NCI-H146 treated with DMSO at 0.1 percent for 48 hours (cell line): Measurements from ENCODE around the gene PDZK1.
A peak's percentile ranks its signal among the peaks of the same experiment; 100 is the strongest.
"Not testable (repeated sequence)": the region's sequence is repeated elsewhere in the genome, so short reads cannot be mapped to it uniquely, and the experiment has no call there.

ENCODE experiments used
- DNase-seq: peaks from one replicate; lab custom pipeline; 2025; ENCODE audit not compliant: unreplicated experiment; lab: John Stamatoyannopoulos, UW

PDZK1 gene

DNA sequence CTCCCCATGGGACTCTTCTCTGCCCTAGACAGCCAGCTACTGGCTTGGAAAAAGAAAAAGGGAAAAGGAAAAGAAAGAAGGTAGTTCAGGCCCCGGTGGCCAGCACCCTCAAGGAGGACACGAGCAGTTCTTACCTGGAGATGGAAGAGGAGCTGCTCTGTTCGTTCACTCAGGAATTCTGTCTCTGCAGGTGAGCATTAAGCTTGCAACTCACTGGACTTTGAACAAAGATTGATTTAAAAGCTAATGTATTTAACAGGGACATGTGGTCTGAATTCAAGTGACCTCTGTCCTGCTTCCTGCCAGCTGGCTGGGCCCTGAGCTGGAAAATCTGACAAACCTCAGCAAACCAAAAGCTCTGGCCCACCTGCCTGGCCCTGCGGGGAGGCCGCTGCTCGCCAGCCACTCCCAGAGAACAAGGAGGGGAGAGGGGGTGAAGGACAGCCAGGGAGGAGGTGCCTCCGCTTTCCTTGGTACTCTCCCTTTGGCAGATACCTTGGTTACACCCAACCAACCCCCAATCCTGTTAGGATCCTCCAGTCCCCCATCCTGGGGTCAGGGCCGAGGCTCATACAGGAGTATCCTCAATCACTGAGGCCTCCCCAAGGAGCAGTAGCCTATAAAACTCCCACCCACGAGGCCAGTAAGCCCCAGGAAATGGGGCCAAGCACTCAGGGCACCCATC lies at the start of gene PDZK1:
PDZK1 (minus strand) TSS at position 186 of the 685 bp plus-strand sequence. CDS start 19,347 bp downstream, outside the sequence.
- peak; percentile 46 for DNase-seq

DNA sequence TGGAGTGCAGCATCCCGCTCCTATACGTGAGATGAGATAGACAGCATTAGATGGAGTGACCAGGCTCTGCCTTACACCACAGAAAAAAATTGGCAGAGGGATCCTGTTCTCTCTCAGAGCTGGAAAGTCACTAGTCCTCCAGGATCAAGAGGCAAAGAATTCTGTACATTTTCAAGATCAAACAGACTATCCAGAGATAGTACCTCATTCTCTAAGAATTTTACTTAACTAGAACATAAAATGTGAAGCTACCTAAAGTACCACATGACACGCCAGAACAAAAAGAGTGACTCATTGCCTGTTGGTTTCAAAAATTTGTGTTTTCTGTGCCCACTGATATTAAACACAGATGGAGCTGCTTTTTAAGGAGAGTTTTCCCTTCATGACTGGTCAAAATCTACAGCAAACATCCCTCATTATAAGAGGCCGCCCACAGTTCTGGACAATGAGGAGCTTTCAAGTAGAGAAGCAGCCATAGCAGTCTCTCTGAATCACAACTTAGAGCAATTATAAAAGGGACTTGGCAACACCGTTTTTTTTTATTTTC lies 44.4 kb upstream of the PDZK1 start:
- DNase-seq: no peak

DNA sequence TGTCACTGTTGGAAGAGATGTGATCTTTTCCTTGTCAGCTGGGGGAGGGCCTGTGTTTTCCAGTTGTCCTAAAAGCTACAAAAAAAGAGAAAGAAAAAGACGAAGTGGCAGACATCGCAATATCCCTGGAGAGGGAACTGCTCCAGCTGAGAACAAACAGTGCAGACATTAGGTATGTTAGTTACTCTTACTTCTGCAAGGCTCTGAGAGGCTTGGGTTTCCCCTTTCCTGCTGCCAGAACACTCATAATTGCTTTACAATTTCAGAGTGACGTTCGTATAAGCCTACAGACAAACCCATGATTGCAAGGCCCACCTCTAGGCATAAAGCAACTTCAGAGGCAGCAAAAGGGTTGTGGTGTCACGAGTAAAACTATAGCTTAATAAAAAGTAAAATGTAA lies 43.3 kb upstream of the PDZK1 start:
- no peak for DNase-seq

DNA sequence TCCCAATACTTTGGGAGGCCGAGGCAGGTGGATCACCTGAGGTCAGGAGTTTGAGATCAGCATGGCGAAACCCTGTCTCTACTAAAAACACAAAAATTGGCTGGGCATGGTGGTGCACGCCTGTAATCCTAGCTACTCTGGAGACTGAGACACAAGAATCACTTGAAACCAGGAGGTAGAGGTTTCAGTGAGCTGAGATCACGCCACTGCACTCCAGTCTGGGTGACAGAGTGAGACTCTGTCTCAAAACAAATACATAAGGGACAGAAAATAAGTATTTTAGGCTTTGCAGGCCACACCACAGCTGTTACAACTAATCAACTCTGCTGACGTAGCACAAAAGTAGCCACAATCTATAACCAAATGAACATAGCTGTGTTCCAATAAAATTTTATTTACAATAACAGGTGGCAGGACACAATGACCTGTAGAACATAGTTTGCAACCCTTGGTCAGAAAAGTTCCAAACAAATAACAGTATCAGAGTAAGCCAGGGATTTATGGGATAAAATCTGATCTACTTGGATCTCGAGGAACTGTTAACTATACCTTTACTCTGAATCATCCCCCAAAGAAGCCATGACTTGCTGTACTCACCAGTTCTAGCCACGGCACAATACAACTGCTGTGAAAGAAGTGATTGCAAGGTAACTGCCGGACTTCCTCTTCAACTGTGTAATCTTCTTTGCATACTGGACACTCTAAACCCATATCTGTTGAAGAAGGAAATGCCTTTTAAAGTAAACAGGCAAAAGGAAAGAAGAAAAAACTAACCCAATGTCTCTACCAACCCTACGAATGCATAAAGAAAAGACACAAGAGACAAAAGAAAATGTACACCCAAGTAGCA lies 40.5 kb upstream of the PDZK1 start:
- no peak for DNase-seq

DNA sequence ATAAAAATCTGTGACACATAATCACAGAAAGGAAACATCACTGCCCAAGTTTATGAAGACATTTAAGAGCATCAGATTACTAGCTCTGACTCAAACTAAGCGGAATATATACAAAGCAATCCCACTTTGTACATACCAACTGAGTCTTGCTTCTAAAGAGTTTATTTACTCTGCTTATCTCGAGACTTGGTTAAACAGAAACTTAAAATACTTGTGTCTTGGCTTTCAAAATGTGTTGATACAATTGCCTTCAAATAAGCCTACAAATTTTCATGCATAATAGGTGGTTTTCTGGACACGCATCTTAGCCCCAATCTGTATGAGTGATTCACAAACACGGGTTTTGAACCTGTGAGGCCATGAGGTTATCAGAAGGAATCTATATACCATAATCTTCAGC lies 33.1 kb upstream of the PDZK1 start:
- DNase-seq: no peak

DNA sequence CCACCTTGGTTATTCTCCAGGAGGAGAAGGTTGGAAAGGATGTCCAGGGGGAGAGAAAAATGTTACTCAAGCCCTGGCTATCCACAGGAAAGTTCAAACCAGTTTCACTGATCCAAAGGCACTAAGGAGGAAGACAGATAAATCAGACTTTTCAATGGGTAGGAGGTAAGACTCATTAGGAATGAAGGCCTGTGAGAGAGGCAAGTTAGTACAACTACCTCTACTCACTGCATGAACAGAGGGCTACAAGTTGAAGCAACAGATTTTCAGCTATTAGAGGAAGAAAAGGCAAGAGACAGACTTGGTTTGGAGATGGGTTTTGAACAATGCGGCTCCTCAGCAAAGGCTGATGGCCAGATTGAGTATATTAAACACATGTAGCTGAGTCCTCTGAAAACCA lies 29.0 kb upstream of the PDZK1 start:
- no peak for DNase-seq

DNA sequence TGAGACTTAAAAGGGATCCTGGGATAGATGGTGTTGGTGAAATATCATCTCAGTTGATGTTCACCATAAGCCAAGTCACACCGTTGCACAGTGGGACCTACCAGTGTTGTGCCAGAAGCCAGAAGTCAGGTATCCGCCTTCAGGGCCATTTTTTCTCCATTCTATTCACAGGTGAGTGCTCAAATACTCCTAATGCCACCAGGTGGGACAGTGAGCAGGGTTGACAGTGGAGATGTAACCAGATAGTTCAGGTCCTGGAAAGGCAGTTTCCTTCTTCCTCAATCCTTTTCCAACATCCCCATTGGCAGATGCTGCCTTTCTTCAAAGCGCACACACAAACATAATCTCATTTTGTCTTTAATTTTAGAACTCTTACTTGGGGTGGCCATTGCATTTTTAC lies 23.7 kb upstream of the PDZK1 start:
- DNase-seq: no peak

DNA sequence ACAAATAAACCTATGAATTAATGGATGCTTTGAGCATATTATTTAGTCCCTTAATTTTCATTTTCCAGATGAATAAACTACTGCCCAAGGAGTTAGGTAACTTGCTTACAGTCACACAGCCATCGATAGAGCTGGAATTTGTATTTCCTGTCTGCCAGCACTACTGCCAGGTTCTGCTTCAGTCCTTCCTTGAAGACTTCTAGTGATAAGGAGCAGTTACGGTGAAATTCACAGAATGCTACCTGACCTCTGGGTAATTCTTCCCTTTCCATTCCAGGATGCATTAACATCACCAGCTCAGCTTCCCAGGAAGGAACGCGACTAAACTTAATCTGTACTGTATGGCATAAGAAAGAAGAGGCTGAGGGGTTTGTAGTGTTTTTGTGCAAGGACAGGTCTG lies 23.3 kb upstream of the PDZK1 start:
- DNase-seq: no peak

DNA sequence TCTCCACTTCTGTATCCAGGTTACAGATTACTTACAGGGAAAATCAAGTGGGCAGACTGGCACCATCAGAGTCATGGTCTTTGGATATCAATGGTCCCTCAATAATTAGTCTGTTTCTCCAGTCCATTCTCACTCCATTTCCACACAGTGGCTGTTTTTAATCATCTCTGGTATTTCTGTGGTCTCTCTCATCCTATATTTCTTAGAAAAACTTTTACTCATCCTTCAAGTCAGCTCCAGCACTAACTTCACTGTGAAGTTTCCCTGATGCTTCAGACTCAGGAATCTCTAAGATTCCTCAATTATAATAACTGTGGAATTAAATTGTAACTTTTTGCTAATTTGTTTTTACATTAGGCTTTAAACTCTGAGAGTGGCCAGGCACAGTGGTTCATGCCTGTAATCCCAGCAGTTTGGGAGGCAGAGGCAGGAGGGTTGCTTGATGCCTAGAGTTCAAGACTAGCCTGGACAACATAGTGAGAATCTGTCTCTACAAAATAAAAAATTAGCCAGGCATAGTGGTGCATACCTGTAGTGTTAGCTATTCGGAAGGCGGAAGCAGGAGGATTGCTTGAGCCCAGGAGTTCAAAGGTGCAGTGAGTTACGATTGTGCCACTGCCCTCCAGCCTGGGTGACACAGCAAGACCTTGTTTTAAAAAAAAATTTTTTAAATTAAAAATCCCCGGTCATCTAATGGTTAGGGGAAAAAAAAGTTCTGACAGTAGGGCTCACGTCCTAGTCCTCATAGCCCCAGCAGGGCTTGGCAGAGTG lies 22.7 kb upstream of the PDZK1 start:
- DNase-seq: no peak

DNA sequence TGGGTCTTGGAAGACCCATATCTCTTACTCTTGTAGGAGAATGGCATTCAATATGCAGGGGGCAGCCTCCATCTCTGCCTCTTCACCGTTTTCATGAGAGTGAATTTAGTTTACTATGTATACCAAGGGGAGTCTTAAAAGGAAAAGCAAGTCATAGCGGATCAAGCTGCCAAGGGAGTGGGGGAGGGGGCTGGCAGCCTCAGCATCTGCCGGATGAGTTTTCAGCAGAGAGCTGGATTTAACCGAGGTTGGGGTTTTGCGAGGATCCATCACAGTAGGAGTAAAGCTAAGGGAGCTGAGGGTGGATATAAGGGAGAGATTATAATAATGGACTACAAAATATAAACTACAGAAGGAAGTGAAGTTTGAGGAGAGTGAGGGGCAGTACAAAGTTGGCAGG lies 22.0 kb upstream of the PDZK1 start:
- no peak for DNase-seq

DNA sequence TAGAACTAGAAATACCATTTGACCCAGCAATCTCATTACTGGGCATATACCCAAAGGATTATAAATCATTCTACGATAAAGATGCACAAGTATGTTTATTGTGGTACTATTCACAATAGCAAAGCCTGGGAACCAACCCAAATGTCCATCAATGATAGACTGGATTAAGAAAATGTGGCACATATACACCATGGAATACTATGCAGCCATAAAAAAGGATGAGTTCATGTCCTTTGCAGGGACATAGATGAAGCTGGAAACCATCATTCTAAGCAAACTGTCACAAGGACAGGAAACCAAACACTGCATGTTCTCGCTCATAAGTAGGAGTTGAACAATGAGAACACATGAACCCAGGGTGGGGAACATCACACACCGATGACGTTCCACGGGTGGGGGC lies 19.0 kb upstream of the PDZK1 start:
- DNase-seq: not testable (repeated sequence)

DNA sequence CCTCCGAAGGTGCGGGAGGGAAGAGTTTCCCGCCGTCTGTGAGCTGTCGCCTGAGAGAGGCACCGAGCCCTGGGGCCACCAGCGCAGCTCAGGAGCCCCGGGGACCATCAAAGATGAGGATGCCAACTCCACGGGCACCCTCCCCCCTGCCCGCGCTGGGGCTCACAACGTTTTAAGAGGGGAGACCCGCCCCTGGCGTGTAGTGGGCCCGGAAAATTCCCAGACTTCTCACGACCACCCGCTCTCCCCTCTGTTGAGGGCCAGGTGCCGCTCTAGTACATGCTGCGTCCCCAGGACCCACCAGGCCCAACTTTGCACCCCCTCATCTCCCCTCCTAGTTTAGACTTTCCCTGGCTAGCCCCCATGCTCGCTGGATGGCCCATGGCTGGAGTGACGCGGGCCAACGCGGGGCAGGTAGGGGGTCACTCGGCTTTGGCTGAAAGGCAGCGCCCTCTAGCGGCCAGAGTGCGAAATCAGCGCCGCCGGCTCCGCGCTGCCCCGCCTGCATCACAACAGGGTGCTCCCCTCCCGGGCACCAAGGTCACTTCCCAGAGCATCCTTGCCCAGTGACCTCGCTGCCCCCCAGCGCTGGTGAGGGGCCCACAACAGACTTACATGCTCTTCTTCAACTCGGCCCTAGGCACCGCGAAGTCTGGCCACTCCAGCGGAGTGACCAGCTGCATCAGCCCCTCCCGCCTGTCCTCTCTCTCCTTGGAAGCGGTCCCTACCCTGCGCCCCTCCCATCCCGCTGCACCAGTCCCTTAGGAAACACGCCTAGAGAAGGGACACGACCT lies 13.9 kb upstream of the PDZK1 start:
- peak; percentile 20 for DNase-seq

DNA sequence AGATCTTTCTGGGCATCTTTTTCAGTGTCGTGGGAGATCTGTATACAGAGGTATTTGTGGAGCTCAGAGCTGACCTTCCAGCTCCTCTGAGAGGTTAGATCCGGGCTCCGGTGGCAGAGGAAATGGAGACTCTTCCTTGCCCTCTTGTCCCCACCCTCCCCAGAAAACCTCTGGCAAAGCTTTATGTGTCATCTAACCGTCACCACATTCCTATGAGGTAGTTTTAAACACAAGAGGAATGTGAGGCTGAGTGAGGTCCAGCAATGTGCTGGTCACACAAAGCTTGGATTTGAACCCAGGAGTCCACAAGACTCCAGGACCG lies 13.3 kb upstream of the PDZK1 start:
- DNase-seq: no peak

DNA sequence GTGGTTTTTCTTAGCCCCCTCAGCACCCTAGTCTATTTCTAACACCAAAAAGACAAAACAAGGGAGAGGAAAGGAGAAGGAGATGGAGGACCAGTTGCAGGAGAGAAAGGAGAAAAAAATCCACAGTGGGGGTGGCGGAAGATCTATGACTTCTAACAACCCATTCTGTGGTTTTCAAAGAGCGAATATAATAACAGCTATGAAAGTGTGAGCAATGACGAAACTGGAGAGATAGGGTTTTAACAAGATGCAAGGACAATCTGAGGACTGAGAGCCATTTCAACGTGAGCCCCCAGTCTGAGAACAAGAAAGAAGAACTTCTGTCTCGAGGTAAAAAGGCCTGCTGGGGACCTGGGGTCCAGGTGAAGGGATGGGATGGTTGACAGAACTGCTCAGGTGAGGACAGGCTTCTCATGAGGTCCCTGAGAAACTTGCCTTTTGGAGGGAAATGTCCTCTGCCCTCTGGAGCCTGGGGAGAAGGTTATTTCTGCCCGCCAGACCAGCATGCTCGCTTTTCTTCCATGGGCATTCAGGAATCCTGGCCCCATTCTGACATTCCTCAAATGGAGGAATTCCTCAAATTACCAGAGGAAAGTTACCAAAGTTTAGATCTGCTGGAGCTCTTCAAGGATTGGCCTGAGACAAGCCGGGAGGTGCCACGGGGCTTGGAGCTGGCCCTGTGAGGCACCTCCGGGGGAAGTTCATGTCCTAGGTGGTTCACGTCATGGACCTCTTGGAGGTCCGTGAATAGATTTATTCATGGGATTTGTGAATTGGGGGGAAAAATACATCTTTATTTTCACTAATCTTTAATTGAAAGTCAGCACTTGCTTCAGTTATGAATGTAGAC lies 12.3 kb upstream of the PDZK1 start, which contains the start of gene CD160:
CD160 (plus strand) TSS at position 270 of the 850 bp plus-strand sequence. CDS start 8,829 bp downstream, outside the sequence.
- DNase-seq: no peak

DNA sequence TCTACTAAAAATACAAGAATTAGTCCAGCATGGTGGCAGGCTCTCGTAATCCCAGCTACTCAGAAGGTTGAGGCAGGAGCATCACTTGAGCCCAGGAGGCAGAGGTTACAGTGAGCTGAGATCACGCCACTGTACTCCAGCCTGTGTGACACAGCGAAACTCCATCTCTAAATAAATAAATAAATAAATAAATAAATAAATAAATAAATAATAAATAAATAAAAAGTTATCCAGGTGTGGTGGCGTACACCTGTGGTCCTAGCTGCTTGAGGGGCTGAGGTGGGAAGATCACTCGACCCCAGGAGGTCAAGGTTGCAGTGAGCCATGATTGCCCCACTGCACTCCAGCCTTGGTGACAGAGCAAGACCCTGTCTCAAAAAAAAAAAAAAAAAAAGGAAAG lies 11.3 kb upstream of the PDZK1 start:
- not testable (repeated sequence) for DNase-seq

DNA sequence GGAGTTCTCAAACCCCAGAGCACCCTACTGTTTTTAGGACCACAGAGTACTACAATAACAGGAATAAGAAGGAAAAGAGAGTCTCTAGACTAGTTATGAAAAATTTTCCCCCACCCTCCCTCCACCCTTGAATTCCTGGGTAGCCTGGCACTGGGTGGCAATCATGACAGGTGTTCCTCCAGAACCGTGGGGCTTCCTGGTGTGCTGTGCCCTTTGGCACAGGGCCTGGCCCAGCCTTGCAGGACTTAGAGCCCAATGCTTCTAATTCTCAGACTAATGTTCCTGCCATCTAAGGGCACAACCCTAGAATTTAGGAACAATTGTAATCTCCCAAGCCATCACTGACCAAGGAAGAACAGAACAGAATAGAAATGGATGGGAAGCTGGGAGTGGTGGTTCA lies 10.7 kb upstream of the PDZK1 start:
- DNase-seq: no peak

DNA sequence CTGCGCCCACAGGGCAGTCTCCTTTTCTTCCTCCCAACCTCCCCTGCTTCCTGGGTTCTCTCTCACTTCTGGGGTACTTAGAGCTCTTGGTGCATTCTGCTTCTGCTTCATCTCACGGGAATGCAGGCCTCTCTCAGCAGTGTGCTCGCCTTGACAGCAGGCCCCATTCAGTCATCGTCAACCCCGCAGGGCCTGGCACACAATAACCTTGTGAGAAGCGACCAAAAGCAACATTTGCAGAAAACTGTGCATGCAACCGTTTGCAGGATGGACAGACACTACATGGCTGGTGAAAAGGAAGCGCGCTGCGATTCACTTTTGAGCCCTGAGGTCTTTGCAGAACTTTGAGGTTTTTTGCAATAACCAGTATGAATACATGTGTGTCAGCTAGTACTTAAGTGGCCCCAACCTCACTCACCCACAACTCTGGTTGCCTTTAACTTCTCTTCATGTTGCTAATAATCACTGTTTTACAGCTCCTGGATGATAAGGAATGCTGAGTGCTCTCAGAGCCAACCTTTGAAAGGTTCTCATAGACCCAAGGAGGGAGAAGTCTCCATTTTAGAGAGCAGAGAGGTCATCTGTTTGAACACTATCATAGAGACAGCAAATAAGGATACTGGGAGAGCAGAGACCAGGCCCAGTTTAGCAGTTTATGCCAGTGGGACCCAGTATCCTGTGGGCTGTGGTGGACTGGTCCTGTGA lies 9.6 kb upstream of the PDZK1 start:
- DNase-seq: no peak

DNA sequence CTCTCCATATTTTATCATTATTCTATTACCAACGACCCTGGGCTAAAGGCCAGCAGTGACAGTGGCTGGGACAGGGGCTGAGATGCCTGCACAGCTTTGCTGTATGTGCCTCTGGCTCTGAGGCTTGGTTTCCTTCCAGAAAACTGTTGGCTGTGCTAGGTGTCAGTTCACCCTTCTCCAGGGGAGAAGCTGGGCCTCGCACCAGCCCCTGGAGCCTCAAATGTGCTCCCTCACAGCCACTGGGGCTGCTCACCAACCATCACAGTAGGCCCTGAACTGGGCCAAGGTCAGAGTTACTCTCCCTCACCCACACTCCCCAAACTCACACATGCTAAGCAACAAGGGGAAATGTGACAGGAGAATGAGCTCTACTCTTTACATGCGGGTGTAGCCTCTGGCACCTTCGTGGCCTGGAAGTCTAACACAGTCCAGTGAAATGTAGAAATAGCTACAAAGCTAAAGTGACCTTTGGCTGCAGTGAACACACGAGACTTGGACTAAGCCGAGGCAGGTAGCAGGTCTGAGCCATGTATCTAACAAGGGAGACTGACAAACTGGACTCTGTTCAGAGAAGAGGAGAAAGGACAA lies 7.5 kb upstream of the PDZK1 start:
- no peak for DNase-seq

DNA sequence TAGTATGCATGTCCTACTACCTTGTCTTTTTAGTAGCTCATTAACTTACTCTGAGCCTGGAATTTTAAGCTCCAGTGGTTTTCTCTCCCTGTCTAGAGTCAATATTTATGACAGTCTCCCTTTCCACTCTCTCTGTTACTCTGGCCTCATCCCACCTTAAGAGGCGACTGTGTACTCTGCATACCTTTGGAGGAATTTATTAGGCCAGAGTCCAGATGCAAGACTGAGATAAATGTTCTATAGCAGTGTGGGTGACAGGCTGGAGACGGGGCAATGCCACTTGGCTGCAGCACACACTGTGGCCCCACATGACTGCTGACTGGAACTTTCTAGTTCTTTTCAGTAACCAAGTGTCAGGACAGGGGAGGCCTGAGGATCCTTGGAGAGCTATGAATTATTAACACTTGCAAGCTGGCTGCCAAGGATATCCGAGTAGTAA lies 4.1 kb upstream of the PDZK1 start:
- no peak for DNase-seq
